Choroid plexus epithelial cell (primary cell): ENCODE results near the gene SRGAP1.

ENCODE experiments used
- DNase-seq: peaks from one replicate; pipeline ENCODE4 v3.0.0-alpha.2; 2010; ENCODE audit warnings: low read depth
- H3K4me3 ChIP-seq: 2 replicates; pipeline ENCODE4 v1.5.1; 2011; ENCODE audit warnings: low read depth, mild to moderate bottlenecking, control low read depth, low read length, moderate library complexity
- CTCF ChIP-seq: conservative IDR thresholded peaks from 2 replicates; pipeline ENCODE4 v1.5.1; 2011; ENCODE audit warnings: low read depth, mild to moderate bottlenecking, control low read depth, inconsistent platforms, low read length, moderate library complexity

Gene SRGAP1

DNA sequence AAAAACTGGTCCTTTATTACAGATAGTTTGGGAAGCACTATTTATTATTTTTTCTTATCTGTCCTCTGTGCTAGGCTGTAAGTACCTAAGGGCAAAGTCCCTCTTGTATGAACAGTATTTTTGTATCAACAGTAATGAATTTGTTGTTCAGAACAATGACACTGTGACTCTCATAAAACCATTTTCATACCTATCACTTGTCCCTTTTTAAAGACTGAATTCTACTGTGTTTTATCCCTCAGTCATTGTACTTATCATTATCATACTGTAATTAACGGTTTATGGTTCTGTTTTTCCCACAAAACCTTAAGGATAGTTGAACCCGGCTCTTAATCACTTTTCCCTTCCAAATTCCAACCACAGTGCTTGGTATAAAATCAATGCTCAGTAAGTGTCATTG is 69.4 kb downstream of the SRGAP1 start:
- TF ChIP-seq CTCF = no peak
- H3K4me3 ChIP-seq = no peak overlapping the region
- no peak for DNase-seq

GRCh38 chr12:63915105-63915800 is 70.8 kb downstream of the SRGAP1 start:
- H3K4me3 ChIP-seq = no peak overlapping the region
- TF ChIP-seq CTCF = no peak
- peak; percentile 80 for DNase-seq

- H3K4me3 ChIP-seq = no peak overlapping the region
- DNase-seq = peak; percentile 61
- TF ChIP-seq CTCF = no peak
Measured at GRCh38 chr12:63916561-63917476, 72.3 kb downstream of the SRGAP1 start.

DNA sequence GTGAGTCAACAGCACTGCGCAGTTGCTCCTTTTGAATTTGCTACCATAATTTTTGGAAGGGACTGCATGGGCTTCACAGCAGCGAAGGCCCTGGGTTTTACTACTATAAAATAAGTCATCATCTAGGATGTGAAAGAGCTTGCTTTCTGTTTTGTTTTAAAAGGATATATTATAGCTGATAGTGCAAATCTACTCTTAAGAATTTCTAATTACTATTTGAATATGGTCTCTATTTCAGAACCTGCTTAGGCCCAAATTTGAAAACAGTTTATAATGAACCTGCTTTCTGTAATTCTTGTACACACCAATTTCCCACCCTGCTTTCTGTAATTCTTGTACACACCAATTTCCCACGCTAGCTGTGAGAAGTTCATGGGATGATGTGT is 73.0 kb downstream of the SRGAP1 start:
- no peak for TF ChIP-seq CTCF
- H3K4me3 ChIP-seq = no peak overlapping the region
- no peak for DNase-seq

DNA sequence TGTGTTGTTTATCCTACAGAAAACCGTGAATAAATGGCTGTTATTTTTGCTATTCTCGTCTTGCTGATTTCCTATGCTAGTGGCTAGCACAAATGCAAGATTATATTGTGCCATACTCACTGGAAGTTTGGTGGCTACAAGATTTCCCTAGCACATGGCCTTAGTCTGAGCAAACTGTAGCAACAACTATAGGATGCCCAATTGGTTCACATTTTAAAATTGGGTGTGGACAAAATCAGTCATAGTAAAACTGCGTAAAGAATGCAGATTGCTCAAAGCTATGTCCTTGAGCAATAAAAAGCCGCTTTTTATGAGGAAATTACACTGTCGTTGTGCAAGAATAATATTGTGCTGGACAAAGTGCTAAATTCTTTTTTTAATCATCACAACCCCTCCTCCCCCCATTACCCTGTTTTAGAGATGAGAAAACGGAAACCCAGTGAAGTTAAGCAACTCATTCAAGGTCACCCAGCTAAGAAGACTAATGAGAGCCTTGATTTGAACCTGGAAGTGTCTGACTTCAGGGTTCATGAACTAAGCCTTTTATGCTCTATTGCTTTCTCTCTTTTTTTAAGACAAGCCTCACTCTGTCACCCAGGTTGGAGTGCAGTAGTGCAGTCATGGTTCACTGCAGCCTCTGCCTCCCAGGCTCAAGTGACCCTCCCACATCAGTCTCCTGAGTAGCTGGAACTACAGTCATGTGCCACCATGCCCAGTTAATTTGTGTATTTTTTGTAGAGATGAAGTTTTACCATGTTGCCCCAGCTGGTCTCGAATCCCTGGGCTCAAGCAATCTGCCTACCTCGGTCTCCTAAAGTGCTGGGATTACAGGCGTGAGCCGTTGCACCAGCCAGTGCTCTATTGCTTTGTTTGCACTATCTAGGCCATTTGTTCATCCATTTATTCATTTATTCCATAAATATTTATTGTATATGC is 73.6 kb downstream of the SRGAP1 start:
- H3K4me3 ChIP-seq = no peak overlapping the region
- TF ChIP-seq CTCF = no peak
- DNase-seq = peak; percentile 98

DNA sequence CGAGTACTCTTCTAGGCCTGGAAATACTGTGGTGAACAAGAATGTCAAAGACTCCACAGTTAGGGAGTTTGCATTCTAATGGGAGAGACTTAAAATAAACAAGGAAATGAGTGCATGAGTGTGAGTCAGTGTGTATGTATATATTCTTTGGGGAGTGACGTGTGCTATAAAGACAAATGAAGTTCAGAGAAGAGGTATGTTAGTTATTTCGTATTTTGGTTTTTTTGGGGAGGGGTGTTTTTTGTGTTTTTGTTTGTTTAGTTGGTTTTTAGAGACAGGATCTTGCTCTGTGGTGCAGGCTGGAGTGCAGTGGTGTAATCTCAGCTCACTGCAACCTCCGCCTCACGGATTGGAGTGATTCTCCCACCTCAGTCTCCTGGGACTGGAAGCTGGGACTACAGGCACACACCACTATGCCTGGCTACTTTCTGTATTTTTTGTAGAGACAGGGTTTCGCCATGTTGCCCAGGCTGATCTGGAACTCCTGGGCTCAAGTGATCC is 74.3 kb downstream of the SRGAP1 start:
- no peak for TF ChIP-seq CTCF
- DNase-seq = peak; percentile 89
- no peak overlapping the region for H3K4me3 ChIP-seq
